ENCODE results near the gene CCL2.

DNA sequence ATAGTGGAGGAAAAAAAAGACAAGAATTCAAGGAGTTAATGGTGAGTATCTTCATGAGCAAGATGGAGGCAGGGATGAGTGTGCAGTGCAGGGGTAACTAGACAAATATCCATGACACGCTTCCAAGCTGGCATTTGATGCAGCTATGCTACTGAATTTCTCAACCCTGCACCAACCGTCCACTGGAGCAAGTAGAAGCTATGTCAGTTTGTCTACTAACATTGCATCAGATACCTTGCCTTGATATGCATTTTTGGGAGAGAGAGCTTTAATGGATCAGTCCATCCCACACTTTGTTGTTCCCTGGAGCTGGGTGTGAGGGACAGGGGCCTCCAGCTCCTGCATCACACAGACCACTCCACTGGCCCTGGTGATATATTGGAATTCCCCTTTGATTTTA, 46.9 kb downstream of the CCL2 start:
- TF ChIP-seq CTCF (IDR thresholded peaks at IDR 0.05) = no peak
- no peak for TF ChIP-seq POLR2A (IDR thresholded peaks at IDR 0.05)
- no peak for TF ChIP-seq POLR2AphosphoS5 (IDR thresholded peaks at IDR 0.05)

Data from stomach (tissue), 4 donors.